Hematopoietic multipotent progenitor cell treated with erythropoietin and hydrocortisone succinate and interleukin-3 and kit ligand, for 17 days (in vitro differentiated cells): Measurements from ENCODE around the gene SBDS.
A peak's percentile ranks its signal among the peaks of the same experiment; 100 is the strongest.
"Not testable (repeated sequence)": the region's sequence is repeated elsewhere in the genome, so short reads cannot be mapped to it uniquely, and the experiment has no call there.

Experiments
- DNase-seq: peaks from one replicate; pipeline ENCODE4 v3.0.0-alpha.2; 2015; ENCODE audit warnings: low spot score

Gene SBDS

DNA sequence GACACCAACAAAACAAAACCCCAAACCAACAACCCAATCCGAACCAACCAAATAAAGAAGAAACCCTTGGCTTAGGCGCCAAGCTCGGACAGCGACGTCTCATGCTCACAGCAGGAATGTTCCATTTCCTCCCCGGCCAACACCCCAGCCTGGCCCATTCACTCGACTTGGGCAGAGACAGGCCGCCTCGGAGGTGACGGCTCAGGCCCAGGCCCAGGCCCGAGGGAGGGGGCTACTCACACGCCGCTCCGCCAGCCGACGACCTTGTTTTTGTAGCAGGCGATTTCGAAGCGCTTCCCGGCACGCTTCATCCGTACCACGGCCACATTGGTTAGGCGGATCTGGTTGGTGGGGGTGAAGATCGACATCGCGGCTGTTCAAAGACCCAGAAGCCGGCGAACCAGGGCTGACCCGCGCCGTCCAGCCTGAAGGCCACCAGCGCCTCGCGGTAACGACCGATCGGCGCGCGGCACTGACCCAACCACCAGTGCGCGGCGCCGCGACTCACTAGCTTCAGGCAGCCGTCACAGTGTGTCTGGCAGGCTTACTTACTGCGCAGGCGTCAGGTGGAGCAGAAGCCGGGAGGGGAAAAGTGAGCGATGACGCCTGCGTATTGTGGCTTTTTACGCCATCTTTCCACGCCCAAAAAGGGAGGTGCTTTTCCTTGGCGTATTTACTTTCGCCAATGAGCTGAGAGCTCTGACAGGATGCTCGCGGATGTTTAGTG, at the start of gene SBDS:
Gene SBDS (minus strand): TSS at position 537 of the 727 bp plus-strand sequence. CDS start 169 bp downstream, at position 368.
- peak; percentile 99 for DNase-seq

DNA sequence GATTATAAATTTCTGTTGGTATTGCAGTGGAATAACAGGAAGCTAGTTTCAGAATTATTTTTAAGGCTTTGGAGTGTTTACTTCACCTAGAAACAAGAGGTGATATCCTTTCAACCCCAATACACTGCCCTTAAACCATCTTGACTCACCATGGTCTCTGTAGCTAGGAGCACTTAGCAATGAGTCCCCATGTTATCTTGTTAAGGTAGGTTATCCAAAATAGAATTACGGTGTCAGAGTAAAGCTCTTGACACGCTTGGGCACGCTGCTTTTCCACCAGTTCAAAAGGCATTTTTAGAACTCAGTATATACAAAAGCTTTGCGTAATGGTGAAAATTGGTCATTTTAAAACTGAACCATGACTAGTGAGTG, 48.2 kb upstream of the SBDS start:
- DNase-seq = peak; percentile 18

DNA sequence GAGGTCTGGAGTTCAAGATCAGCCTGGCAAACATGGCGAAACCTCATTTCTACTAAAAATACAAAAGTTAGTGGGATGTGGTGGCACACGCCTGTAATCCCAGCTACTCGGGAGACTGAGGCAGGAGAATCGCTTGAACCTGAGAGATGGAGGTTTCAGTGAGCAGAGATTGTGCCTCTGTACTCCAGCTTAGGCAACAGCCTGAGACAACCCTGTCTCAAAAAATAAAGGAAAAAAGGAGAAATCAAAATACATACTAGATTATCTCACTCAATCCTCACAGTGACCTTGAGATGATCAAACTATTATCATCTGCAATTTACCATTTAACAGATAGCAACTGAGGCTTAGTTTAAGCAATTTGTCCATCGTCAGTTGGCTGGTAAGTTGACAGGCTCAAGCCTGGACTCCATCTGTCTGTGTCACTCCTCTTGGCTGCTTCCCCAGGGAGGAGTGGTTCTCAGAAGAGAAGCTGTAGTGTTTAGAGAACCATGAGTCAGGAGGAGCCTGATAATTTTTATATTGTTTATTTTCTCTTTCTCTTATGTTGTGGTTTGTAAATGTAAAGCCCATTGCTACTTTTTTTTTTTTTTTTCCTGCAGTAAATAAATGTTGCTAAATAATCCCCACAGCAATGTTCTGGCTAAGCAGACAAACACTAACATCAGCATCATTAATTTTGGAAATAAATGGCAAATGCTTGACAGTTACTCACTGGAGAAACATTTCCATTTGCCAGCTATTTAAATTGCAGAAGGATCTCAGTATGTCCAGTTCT, 47.6 kb upstream of the SBDS start:
- peak; percentile 83 for DNase-seq

DNA sequence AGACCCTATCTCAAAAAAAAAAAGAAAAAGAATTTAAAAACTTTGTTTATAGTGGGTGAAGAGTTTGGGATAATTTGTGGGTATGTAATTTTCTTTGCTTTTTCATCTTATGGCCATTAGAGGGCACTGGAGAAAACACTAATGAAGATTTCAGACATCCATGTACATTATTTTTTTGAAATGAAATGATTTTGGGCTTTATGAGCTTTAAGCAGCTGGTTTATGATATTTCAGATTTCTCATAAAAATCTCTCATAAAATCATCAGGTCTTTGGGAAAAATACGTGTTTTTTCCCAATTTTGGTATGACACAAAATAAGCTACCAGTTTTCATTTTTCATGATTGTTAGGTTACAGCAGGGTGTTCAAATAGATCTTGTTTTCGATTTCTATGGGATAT, 45.4 kb upstream of the SBDS start:
- peak; percentile 30 for DNase-seq

DNA sequence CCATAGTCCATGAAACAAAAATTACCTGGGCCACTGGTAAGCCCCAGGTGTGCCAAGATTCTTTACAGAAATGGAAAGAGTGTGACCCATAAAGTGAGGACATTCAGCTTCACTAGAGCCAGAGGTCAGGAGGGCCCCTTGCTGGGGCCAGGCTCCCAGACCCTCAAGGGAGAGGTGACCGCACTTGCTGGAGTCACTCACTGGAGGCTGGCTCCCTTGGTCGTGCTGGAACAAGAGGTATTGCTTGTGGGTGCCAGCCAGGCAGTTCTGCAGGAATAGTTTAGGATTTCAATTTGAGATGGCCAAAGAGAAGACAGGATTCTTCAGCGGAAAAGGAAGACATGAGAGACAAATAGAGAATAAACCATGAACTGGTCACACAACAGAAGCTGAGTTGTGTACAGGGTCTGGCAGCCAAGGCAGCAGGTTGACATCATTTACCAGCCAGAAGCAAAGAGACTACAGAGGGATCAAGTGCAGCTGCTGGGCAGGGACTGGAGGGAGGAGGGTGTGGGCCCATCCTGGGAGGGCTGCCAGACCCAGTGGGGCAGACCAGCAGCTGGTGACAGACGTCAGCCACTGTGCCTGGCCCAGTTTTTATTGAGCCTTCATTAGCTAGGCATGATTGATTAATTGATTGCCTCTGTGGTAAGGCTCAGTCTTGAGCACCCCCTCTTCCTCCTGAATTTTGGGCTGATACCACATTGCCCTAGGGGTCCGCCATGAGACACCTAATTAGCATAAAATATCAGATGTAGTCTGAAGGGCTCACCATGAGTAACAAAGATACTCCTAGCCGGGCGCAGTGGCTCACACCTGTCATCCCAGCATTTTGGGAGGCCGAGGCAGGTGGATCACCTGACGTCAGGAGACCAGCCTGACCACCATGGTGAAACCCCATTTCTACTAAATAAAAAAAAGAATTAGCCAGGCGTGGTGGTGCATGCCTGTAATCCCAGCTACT, 41.3 kb upstream of the SBDS start:
- peak; percentile 32 for DNase-seq

DNA sequence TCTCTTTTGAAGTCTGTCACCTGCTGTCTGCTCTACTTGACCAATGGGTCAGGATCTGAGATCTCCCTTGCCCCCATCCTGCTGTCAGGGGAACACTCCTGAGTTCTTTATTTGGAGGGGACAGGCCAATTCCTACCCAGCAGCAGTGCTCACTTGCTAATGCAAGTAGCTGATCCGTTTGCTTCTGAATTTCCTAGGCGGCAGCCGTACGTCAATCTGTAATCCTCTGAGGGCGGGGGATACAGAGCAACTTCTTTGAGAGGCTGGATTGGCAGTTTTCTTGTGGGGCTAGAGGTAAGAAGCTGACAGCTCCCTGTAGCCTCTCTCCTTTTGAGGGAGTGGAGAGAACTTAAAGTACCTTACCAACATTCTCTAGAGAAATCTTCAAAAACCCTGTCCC, 37.9 kb upstream of the SBDS start:
- DNase-seq = no peak

DNA sequence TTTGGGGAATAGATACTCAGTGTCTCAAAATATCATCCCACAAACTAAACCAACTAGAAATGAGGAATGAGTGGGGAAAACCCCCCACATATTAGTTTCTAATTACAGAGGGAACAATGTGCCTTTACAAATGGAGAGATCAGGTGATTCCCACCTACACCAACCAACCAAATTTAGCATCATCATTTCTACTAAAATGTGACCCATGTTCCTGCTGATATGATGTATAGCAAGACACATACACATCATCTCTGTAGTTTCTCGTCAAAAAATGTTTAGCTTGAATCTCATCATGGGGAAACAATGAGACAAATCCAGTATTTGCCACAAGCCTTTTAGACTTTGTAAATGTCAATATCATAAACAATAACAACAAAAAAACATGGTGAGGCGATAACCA, 36.3 kb upstream of the SBDS start:
- not testable (repeated sequence) for DNase-seq

DNA sequence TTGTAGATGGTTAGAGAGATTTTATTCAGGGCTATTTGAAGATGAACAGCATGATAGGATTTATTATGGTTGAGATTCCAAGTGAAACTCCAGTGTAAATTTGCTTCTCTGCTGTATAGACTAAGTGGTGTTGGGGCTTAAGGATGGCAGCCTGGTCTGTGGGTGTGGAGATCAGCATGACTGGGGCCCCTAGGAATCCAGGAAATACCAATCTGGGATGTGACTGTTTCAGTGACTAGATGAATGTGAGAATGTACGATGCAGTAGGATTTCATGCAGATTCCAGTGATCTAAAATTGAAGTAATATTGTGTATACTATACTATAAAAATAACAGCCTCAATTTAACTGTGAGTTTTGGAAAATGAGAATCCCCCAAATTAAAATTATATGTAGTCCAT, 30.1 kb upstream of the SBDS start:
- not testable (repeated sequence) for DNase-seq

DNA sequence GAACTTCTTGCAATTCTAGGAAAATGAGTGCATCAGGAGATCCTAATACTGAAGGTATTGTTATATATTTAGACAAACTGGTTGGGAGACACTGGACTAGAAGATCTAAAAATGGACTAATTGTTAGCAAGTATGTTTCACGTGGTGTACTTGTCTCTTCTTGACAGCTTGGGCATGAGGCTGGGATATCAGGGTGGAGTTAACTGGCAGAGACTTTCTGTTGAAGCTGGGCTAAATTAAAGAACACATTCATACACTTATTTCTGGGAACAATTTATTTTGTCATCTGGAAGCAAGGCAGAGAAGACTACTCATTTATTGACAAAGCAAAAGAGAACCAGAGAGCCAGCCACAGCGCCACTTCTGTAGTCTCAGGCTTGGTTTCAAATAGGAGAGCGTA, 27.1 kb upstream of the SBDS start:
- peak; percentile 44 for DNase-seq

DNA sequence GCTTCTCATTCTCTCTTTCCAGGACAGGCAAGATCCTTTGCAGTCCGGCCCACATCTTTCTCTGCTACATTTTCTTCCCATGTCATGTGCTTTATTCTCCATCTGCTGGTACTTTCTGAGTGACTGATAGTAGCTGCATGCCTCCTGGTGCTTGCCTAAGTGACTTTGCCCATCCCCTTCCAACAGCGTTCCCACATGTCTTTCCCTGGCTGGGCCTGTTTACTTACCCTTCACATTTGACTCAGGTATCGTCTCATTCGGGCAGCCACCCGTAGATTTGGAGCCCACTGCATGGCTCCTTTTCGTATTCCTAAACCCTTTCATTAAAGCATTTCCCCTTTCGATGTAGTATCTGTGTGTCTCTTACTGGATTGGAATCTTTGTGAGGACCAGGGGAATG, 25.9 kb upstream of the SBDS start:
- DNase-seq = no peak

DNA sequence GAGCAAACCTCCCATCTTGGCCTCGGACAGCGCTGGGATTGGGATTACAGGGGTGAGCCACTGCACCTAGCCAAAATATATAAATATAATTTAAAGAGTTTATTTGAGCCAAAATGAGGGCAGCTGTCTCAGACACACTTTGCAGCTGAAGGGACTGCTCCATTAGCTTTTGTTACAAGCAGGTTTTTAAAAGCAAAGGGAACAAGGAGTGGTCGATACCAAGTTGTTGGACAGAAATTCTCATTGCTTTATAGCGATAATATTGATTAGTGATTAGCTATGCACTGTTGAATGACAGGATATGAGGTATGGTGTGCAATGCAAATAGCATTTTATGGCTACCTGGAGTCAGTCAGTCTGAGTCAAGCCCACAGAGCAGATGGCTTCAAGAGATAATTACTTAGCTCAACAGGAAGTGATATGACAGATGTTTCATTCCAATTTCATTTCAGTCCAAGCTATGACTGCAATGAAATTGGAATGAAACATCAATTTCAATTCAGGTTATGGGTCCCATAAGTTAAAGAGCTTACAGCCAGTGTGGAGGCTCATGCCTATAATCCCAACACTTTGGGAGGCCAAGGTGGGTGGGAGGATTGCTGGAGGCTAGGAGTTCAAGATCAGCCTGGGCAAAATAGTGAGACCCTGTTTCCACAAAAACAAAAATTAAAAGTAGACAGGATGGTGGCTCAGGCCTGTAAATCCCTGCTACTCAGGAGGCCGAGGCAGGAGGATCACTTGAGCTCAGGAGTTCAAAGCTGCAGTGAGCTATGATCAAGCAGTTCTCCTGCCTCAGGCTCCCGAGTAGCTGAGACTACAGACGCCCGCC, 24.4 kb upstream of the SBDS start:
- peak; percentile 66 for DNase-seq

DNA sequence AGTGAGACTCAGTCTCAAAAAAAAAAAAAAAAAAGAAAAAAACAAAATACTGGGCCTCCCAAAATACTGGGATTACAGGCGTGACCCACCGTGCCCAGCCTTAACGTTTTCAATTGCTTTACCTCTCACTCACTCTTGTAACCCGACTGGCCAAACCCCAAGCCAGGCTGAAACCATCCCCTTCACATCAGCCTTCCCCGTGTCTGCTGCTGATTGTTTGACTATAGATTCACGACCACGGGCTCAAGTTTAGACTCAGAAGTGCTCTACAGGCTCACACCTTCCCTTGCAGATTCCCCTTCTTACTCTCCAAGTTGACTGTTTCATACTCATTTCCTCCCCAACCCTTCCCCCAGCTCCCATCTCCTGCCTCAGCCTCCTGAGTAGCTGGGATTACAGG, 23.6 kb upstream of the SBDS start:
- DNase-seq = no peak

DNA sequence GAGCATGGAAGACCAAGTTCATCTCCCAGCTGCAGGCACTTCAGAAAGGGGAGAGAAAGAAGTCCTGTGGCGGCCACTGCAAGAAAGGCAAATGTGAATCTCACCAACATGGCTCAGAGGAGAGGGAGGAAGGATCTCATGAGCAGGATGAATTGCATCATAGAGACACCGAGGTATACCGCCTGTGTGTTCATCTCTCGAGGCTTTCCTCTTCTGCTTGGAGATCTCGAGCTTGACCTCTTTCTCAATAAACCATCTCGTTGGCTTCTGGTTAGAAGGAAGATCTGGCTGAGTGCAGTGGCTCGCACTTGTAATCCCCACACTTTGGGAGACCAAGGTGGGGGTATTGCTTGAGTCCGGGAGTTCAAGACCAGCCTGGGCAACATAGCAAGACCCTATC, 22.6 kb upstream of the SBDS start:
- DNase-seq = not testable (repeated sequence)

DNA sequence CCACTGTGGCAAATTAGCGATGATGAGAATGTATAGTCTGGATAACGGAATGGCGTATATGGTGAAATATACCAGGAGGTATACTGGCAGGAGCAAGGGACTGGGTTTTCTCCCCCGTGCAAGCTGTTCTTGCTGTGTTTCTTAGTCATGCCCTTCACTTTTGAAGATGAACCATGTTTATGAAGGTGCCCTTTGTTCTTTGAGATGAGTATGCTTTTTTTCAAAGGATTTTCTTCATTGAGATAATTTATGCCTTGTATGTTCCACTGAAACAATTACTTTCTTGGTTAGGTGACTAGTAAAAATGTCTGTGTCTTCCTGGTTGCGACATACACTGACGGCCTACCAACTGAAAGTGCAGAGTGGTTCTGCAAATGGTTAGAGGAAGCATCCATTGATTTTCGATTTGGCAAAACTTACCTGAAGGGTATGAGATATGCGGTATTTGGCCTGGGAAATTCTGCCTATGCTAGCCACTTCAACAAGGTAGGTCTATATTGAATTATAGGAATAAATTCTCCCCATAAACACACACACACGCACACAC, 18.8 kb upstream of the SBDS start:
- not testable (repeated sequence) for DNase-seq

DNA sequence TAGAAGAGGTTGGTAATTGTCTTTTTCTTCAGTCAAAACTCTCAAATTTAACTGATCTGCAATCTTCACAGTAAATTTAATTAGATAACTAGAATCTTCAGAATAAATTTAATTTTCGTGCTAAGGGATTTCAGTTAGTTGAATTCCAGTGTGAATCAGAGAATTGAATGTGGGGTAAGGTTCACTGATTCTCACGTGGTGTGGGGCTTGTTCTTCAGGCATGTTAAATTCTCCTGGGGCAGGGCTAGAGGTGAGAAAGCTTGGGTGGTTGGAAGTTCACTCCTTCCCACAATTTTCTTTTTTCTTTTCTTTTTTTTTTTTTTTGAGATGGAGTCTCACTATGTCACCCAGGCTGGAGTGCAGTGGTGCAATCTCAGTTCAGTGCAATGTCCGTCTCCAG, 14.3 kb upstream of the SBDS start:
- DNase-seq = not testable (repeated sequence)

DNA sequence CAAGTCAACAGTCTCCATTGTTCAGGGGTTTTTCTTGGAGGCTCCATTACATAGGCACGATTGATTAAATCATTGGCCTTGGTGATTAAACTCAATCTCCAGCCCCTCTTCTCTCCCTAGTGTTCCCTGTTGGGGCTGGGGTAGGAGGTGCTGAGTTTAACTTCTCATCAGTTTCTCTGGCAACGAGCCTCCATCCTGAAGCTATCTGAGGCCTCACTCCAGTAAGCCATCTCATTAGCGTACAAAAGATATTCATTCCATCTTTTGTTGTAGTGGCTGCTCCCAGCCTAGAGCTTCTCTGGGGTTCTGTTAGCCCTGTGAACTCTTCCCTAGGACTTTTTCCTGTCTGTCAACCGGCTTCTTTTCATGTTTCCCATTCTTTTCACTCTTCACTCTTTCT, 12.9 kb upstream of the SBDS start:
- no peak for DNase-seq

DNA sequence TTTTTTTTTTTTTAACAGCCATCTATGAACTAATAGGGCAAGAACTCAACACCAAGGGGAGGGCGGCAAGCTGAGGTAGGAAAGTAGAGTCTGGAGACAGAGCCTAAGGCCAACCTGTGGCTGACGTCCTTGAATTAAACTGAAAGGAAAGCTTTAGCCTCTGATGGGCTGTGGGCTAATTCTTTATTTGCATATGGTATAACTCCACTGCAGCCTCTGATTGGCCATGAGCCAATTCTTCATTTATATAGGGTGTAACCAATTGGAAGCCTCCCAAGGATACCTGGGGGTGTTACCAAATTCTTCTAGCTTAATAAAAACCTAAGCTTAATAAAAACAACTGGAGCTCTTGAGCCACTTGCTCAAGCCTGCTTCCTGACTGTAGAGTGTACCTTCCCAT, 11.6 kb upstream of the SBDS start:
- peak; percentile 48 for DNase-seq

DNA sequence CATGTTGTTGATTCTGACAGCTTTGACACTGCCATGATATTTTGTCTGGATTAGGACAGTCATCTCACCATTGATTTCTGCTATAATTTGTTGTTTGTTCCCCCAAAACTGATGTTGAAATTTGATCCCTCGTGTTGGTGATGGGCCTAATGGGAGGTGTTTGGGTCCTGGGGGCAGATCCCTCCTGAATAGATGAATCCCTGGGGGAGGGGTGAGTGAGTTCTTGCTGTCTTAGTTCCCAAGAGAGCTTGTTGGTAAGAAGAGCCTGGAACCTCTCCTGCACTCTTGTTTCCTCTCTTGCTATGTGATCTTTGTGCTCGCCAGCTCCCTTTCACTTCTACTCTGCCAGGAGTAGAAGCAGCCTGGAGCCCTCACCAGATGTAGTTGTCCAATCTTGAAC, 8.8 kb upstream of the SBDS start:
- not testable (repeated sequence) for DNase-seq

DNA sequence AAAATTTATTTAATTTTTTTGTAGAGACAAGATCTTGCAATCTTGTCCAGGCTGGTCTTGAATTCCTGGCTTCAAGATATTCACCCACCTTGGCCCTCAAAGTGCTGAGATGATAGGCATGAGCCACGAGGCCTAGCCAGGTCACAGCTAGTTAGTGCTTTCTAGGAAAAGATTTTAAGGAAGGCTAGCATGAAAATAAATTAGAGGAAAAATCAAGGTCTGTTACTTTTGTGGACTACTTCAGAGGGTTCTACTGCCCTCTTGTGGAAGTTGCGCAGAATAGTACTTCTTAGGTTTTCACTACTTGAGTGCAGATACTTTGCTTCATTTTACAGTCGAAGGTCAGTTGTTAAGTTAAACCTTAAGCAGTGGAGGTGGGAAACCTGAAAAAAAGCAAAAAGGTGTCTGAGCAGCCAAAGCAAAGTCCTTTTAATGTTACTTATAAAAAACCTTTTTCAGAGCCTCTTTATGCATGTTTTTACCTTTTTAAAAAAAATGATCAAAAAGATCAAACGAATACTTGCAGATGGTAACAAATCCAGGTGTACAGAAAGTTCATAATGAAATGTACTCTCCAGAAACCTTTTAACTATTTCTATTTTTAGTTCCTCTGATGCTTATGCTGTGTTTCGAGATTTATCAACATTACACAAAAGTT, 5.3 kb upstream of the SBDS start:
- peak; percentile 66 for DNase-seq

DNA sequence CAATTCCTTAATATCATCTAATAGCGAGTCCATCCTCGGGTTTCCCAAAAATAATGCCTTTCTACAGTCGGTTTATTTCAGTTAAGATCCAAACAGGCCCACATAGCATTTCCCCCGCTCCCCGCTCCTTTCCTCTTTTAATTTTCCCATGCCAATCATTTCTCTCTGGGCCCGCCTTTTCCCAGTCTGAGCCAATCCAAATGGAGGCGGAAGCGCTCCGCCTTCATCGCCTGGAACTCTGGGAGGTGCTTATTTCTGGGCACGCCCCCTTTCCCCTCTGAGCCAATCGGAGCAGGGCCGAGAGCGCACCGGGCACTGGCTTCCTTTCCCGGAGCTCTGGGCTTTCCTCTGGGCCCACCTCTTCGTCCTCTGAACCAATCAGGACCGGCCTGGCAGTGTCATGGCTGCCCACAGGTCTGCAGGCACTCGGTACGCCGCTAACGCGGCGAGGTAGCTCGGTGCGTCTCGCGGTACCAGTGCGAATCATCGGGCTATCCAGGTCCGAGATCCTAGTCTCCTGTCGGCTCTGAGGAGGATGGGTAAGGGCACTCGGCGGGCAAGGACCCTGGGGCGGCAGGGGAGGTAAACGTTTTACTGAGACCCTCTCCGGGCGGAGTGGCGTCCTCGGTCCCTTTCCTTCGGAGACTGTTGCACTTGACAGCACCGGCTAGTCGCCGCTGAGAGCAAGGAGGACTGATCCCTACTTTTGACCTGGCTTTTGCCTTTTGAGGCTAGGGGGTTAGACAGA, 1.2 kb upstream of the SBDS start, which contains the start of gene TYW1:
Gene TYW1 (plus strand): TSS at position 390 of the 748 bp plus-strand sequence. CDS start 146 bp downstream, at position 536.
- DNase-seq = peak; percentile 99
